22Rv1 (cell line): ENCODE results near the gene SLC1A2.

Experiments
- ZFX ChIP-seq: fragments of 450-650 bp; IDR thresholded peaks from 2 replicates; pipeline ENCODE4 v1.6.1; 2017; ENCODE audit warnings: antibody characterized with exemption, borderline replicate concordance
- TF ChIP-seq, protein P1 (sequence below): fragments of 450-650 bp; IDR thresholded peaks from 2 replicates; pipeline ENCODE4 v1.5.1; 2017; ENCODE audit warnings: mild to moderate bottlenecking

DNA sequence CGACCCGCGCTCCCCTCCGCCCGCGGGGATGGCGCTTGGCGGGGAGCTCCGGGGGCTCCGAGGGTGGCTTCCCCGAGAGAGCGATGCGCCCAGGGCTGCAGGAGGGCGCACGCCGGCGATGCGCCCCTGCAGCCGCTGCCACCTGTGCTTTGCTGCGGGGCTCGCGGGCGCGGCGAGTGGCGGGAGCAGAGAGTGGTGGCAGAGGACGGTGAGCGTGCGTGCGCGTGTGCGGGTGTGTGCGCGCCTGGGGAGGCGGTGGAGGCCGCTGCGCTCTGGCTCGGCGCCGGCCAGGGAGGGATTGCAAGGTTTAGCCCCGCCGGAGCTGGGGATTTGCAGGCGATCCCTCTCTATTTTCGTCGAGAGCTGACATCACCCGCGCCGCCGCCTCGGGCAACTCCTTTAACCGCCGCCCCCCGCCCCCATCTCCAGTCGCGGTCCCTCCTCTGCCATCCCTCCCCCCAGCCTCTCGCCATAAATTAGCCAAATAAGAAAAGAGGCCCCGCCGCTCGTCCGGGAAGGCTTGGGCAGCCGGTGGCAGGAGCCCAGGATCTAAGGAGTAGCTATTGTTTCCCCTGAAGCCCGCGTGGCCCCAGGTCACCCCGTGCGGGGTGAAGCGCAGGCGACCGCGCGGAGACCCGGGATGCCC is at the start of gene SLC1A2:
- TF ChIP-seq, protein P1, sequence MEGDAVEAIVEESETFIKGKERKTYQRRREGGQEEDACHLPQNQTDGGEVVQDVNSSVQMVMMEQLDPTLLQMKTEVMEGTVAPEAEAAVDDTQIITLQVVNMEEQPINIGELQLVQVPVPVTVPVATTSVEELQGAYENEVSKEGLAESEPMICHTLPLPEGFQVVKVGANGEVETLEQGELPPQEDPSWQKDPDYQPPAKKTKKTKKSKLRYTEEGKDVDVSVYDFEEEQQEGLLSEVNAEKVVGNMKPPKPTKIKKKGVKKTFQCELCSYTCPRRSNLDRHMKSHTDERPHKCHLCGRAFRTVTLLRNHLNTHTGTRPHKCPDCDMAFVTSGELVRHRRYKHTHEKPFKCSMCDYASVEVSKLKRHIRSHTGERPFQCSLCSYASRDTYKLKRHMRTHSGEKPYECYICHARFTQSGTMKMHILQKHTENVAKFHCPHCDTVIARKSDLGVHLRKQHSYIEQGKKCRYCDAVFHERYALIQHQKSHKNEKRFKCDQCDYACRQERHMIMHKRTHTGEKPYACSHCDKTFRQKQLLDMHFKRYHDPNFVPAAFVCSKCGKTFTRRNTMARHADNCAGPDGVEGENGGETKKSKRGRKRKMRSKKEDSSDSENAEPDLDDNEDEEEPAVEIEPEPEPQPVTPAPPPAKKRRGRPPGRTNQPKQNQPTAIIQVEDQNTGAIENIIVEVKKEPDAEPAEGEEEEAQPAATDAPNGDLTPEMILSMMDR, result peak; percentile 37
- TF ChIP-seq ZFX, result no peak
